ENCODE results near the gene KRTAP20-1.

DNA sequence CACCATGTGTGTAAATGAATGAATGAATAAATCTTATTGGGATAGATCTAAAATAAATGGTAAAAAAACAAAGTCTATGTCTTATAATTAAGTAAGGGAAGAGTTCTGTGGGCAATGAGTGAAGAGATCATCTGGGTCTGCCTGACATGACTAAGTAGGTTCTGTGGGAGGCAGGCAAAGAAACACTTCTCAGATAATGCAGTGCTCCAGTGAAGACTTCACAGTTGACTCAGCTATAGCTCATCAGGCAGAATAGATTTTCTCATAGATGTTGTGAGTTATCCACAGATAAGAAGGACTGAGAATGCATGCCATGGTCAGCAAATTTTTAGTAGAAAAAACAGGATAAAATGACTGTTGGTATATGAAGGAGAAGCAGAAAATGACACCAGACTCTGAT, 38.5 kb upstream of the KRTAP20-1 start:
- no peak for TF ChIP-seq GABPA (IDR thresholded peaks at IDR 0.05; ENCODE audit: low read depth)
- TF ChIP-seq CTCF (IDR thresholded peaks at IDR 0.05; ENCODE audit: insufficient read depth, low read length): no peak
- TF ChIP-seq, protein P1, sequence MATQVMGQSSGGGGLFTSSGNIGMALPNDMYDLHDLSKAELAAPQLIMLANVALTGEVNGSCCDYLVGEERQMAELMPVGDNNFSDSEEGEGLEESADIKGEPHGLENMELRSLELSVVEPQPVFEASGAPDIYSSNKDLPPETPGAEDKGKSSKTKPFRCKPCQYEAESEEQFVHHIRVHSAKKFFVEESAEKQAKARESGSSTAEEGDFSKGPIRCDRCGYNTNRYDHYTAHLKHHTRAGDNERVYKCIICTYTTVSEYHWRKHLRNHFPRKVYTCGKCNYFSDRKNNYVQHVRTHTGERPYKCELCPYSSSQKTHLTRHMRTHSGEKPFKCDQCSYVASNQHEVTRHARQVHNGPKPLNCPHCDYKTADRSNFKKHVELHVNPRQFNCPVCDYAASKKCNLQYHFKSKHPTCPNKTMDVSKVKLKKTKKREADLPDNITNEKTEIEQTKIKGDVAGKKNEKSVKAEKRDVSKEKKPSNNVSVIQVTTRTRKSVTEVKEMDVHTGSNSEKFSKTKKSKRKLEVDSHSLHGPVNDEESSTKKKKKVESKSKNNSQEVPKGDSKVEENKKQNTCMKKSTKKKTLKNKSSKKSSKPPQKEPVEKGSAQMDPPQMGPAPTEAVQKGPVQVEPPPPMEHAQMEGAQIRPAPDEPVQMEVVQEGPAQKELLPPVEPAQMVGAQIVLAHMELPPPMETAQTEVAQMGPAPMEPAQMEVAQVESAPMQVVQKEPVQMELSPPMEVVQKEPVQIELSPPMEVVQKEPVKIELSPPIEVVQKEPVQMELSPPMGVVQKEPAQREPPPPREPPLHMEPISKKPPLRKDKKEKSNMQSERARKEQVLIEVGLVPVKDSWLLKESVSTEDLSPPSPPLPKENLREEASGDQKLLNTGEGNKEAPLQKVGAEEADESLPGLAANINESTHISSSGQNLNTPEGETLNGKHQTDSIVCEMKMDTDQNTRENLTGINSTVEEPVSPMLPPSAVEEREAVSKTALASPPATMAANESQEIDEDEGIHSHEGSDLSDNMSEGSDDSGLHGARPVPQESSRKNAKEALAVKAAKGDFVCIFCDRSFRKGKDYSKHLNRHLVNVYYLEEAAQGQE (IDR thresholded peaks at IDR 0.05; ENCODE audit: insufficient replicate concordance, low read depth): no peak
- TF ChIP-seq POLR2AphosphoS5 (IDR thresholded peaks at IDR 0.05; ENCODE audit: low read depth): no peak
- no peak for TF ChIP-seq SPI1 (IDR thresholded peaks at IDR 0.05; ENCODE audit: borderline replicate concordance, low read depth)

Data from HL-60 (cell line).